Smooth muscle cell (in vitro differentiated cells): Measurements from ENCODE around the gene ETV3L. TPM values are rescaled to one million over a fixed set of nuclear protein-coding genes. Genes with fewer than 3 reads are reported as not detected.

Experiments
- DNase-seq: peaks from one replicate; lab custom pipeline; 2025; ENCODE audit not compliant: unreplicated experiment; lab: John Stamatoyannopoulos, UW
- H2AFZ ChIP-seq: fragments of 200-600 bp; sonication (generic); 2 replicates; pipeline ENCODE4 v1.6.0; 2016; ENCODE audit warnings: antibody characterized with exemption, low read depth, mild to moderate bottlenecking
- H3F3A ChIP-seq: fragments of 200-600 bp; sonication (generic); 2 replicates; pipeline ENCODE4 v1.6.0; 2017; ENCODE audit warnings: antibody characterized with exemption, low read depth
- H3K27ac ChIP-seq: fragments of 200-600 bp; sonication (generic); 2 replicates; pipeline ENCODE4 v1.5.1; 2016; ENCODE audit warnings: low read depth, mild to moderate bottlenecking
- H3K27me3 ChIP-seq: fragments of 200-600 bp; sonication (generic); 2 replicates; pipeline ENCODE4 v1.6.1; 2016; ENCODE audit warnings: low read depth, mild to moderate bottlenecking
- H3K36me3 ChIP-seq: fragments of 200-600 bp; sonication (generic); 2 replicates; pipeline ENCODE4 v1.5.1; 2016; ENCODE audit warnings: low read depth
- H3K4me1 ChIP-seq: fragments of 200-600 bp; sonication (generic); 2 replicates; pipeline ENCODE4 v1.5.1; 2016; ENCODE audit warnings: low read depth
- H3K4me2 ChIP-seq: fragments of 200-600 bp; sonication (generic); 2 replicates; pipeline ENCODE4 v1.6.0; 2016; ENCODE audit warnings: mild to moderate bottlenecking
- H3K4me3 ChIP-seq: fragments of 200-600 bp; sonication (generic); 2 replicates; pipeline ENCODE4 v1.5.1; 2016; ENCODE audit warnings: mild to moderate bottlenecking
- H3K79me2 ChIP-seq: fragments of 200-600 bp; sonication (generic); 2 replicates; pipeline ENCODE4 v1.6.0; 2016; ENCODE audit warnings: low read depth, mild to moderate bottlenecking
- H3K9ac ChIP-seq: fragments of 200-600 bp; sonication (generic); 2 replicates; pipeline ENCODE4 v1.6.0; 2016; ENCODE audit warnings: low read depth
- H3K9me3 ChIP-seq: fragments of 200-600 bp; sonication (generic); replicated peaks from 2 replicates; pipeline ENCODE4 v1.5.1; 2016; ENCODE audit warnings: low read depth
- H4K20me1 ChIP-seq: fragments of 200-600 bp; sonication (generic); 2 replicates; pipeline ENCODE4 v1.6.0; 2016; ENCODE audit warnings: low read depth
- CTCF ChIP-seq: fragments of 200-600 bp; sonication (generic); IDR thresholded peaks from 2 replicates; pipeline ENCODE4 v1.5.1; 2017; ENCODE audit warnings: borderline replicate concordance, mild to moderate bottlenecking, antibody characterized with exemption; ENCODE audit not compliant: insufficient read depth, poor library complexity, severe bottlenecking
- WGBS: methylation state at CpG from one replicate; pipeline ENCODE4 v1.1.7; 2016; ENCODE audit warnings: low lambda C conversion rate; 5-methylcytosine and 5-hydroxymethylcytosine counted together
- polyA plus RNA-seq: library from polyadenylated mRNA; unstranded; fragments of >200 nt; fragmentation: Nextera tagmentation; extraction: Ambion mirVana; gene quantifications from 2 replicates; pipeline ENCODE4 v1.2.1, GENCODE V29; 2016
- total RNA-seq: library from RNA; depleted of rRNA; stranded (reverse); fragments of >200 nt; gene quantifications from 2 replicates; pipeline ENCODE4 v1.2.3, GENCODE V29; 2014

The ETV3L gene
- total and polyA plus RNA-seq, 2 experiments from 2014 or later, result not detected

GRCh38 chr1:157116737-157117103, 17.1 kb upstream of the ETV3L start:
- no peak overlapping the region for H3K9ac ChIP-seq
- H3K4me3 ChIP-seq, result no peak overlapping the region
- H3F3A ChIP-seq, result peaks cover 6% of the 10 kb centered on the region
- no peaks in the 10 kb centered on the region for H3K36me3 ChIP-seq
- DNase-seq, result no peak
- no peaks in the 10 kb centered on the region for H3K79me2 ChIP-seq
- peaks cover 11% of the 10 kb centered on the region for H4K20me1 ChIP-seq
- H3K27ac ChIP-seq, result no peak overlapping the region
- H2AFZ ChIP-seq, result no peak overlapping the region
- no peaks in the 10 kb centered on the region for H3K27me3 ChIP-seq
- H3K9me3 ChIP-seq, result no peaks in the 10 kb centered on the region
- H3K4me2 ChIP-seq, result no peak overlapping the region
- no peak for TF ChIP-seq CTCF
- peaks cover 13% of the 10 kb centered on the region for H3K4me1 ChIP-seq

GRCh38 chr1:157115851-157116736, 16.5 kb upstream of the ETV3L start:
- 81% methylated on average over 16 of the region's 16 CpGs for WGBS
- H3F3A ChIP-seq, result no peaks in the 10 kb centered on the region
- H3K79me2 ChIP-seq, result no peaks in the 10 kb centered on the region
- H3K4me1 ChIP-seq, result peaks cover 13% of the 10 kb centered on the region
- no peak overlapping the region for H3K4me2 ChIP-seq
- H3K27ac ChIP-seq, result no peak overlapping the region
- no peaks in the 10 kb centered on the region for H3K9me3 ChIP-seq
- H3K4me3 ChIP-seq, result no peak overlapping the region
- H3K27me3 ChIP-seq, result no peaks in the 10 kb centered on the region
- TF ChIP-seq CTCF, result no peak
- DNase-seq, result no peak
- peaks cover 4% of the 10 kb centered on the region for H4K20me1 ChIP-seq
- no peak overlapping the region for H3K9ac ChIP-seq
- no peak overlapping the region for H2AFZ ChIP-seq
- no peaks in the 10 kb centered on the region for H3K36me3 ChIP-seq

- H3F3A ChIP-seq, result no peaks in the 10 kb centered on the region
- H2AFZ ChIP-seq, result no peak overlapping the region
- DNase-seq, result no peak
- no peaks in the 10 kb centered on the region for H3K27me3 ChIP-seq
- no peak overlapping the region for H3K4me3 ChIP-seq
- no peaks in the 10 kb centered on the region for H3K9me3 ChIP-seq
- H3K9ac ChIP-seq, result no peak overlapping the region
- 83% methylated on average over 2 of the region's 3 CpGs for WGBS
- no peak overlapping the region for H3K4me2 ChIP-seq
- TF ChIP-seq CTCF, result no peak
- peaks cover 13% of the 10 kb centered on the region for H3K4me1 ChIP-seq
- no peaks in the 10 kb centered on the region for H3K79me2 ChIP-seq
- no peak overlapping the region for H3K27ac ChIP-seq
- no peaks in the 10 kb centered on the region for H4K20me1 ChIP-seq
- H3K36me3 ChIP-seq, result no peaks in the 10 kb centered on the region
Measured at GRCh38 chr1:157115429-157115838, 15.8 kb upstream of the ETV3L start.
